Body of pancreas (tissue), 4 donors: ENCODE measurements around the gene TGM1. TPM values are rescaled to one million over a fixed set of nuclear protein-coding genes. Genes with fewer than 3 reads are reported as not detected.

ENCODE experiments used
- ATAC-seq: fragments of 150-250 bp; one replicate; pipeline ENCODE4 v1.9.1; 2016
- DNase-seq, 4 donors: peaks; one replicate each; pipeline ENCODE4 v3.0.0-alpha.2; 2019
- H3K27ac ChIP-seq, 4 donors: fragments of 200-600 bp; sonication (generic); 1 replicate in 3 of 4; 2 replicates in 1 of 4; pipeline versions ENCODE4 v1.5.1 to v1.6.1; 2016 to 2019; ENCODE audit warnings: mild to moderate bottlenecking in 1 of 4, mixed read lengths in 1 of 4, moderate library complexity in 1 of 4
- H3K27me3 ChIP-seq, 2 donors: fragments of 200-600 bp; sonication (generic); one replicate each; pipeline ENCODE4 v1.6.0; 2016; ENCODE audit warnings: mild to moderate bottlenecking in 1 of 2
- H3K36me3 ChIP-seq, 2 donors: fragments of 200-600 bp; sonication (generic); replicated peaks in 1 of 2; 2 replicates each; pipeline ENCODE4 v1.5.1; 2016; ENCODE audit warnings: low read depth in 2 of 2; ENCODE audit not compliant: insufficient read depth in 1 of 2
- H3K4me1 ChIP-seq: fragments of 200-600 bp; sonication (generic); one replicate; pipeline ENCODE4 v1.6.0; 2016
- H3K4me3 ChIP-seq, 2 donors: fragments of 200-600 bp; sonication (generic); 1 replicate in 1 of 2; 2 replicates in 1 of 2; pipeline ENCODE4 v1.5.1; 2016 to 2019
- H3K9me3 ChIP-seq, 3 donors: fragments of 200-600 bp; sonication (generic); 1 replicate in 2 of 3; 2 replicates in 1 of 3; pipeline ENCODE4 v1.5.1; 2016
- CTCF ChIP-seq, 7 experiments: fragments of 450-650 bp in 4 of 7; fragments of 200-600 bp in 3 of 7; sonication (generic) in 3 of 7; IDR thresholded peaks; one replicate each; pipeline ENCODE4 v1.5.1; 2016 to 2019; ENCODE audit warnings: antibody characterized with exemption in 7 of 7
- POLR2A ChIP-seq, 3 donors: fragments of 450-650 bp; IDR thresholded peaks; one replicate each; pipeline ENCODE4 v1.6.1; 2016; ENCODE audit warnings: antibody characterized with exemption in 3 of 3, mild to moderate bottlenecking in 2 of 3
- WGBS, 2 donors: methylation state at CpG; one replicate each; pipeline ENCODE4 v1.1.5; 2017; 5-methylcytosine and 5-hydroxymethylcytosine counted together
- intact Hi-C: fragments of 100-400 bp; cut with DNase I; formaldehyde crosslinking; loops from one replicate; pipeline ENCODE4 v1.15.1; 2023
- total RNA-seq, 2 donors: library from RNA; depleted of rRNA; stranded (reverse); fragments of >200 nt; gene quantifications; one replicate each; pipeline ENCODE4 v1.1.0, GENCODE V29; 2016

TGM1 gene
- total RNA-seq, 2 donors from 2014 or later = 2.9 to 13.8 TPM

GRCh38 chr14:24292118-24292807, 29.3 kb upstream of the TGM1 start:
- WGBS, 2 donors = 88 to 90% methylated on average over 11 of the region's 11 CpGs
- intact Hi-C loops = no loop called here

GRCh38 chr14:24291446-24292117, 28.6 kb upstream of the TGM1 start:
- 80 to 97% methylated on average over 3 of the region's 3 CpGs for WGBS, 2 donors
- intact Hi-C loops = no loop called here
- Histone ChIP-seq H3K27ac (no peak overlapping the region), H3K4me3 (no peak overlapping the region), H3K4me1 (no peaks in the 10 kb centered on the region), H3K27me3 (no peaks in the 10 kb centered on the region), H3K36me3 (peaks cover 0 to 6% of the 10 kb centered on the region in 2 donors), H3K9me3 (no peaks in the 10 kb centered on the region)
- TF ChIP-seq POLR2A (IDR thresholded peaks at IDR 0.05) (no peak), CTCF (IDR thresholded peaks at IDR 0.05) (no peak)
- ATAC-seq = no peak
- no peak for DNase-seq

More at GRCh38 chr14:24292118-24292807, 29.3 kb upstream of the TGM1 start:
- ATAC-seq (no peak), DNase-seq (no peak)
- Histone ChIP-seq H3K9me3 (no peaks in the 10 kb centered on the region), H3K4me1 (peaks cover 7% of the 10 kb centered on the region), H3K27me3 (no peaks in the 10 kb centered on the region), H3K36me3 (peaks cover 0 to 6% of the 10 kb centered on the region in 2 donors), H3K4me3 (no peak overlapping the region), H3K27ac (no peak overlapping the region)
- no peak for TF ChIP-seq CTCF (IDR thresholded peaks at IDR 0.05)
- TF ChIP-seq POLR2A (IDR thresholded peaks at IDR 0.05) = no peak

GRCh38 chr14:24290746-24291145, 27.8 kb upstream of the TGM1 start:
- ATAC-seq (no peak), DNase-seq (no peak)
- intact Hi-C loops = no loop called here
- Histone ChIP-seq H3K27me3 (no peaks in the 10 kb centered on the region), H3K27ac (no peak overlapping the region), H3K4me1 (no peaks in the 10 kb centered on the region), H3K9me3 (no peaks in the 10 kb centered on the region), H3K4me3 (no peak overlapping the region), H3K36me3 (peaks cover 0 to 6% of the 10 kb centered on the region in 2 donors)
- WGBS, 2 donors = 78 to 84% methylated on average over 8 to 9 of the region's 9 CpGs
- TF ChIP-seq POLR2A (IDR thresholded peaks at IDR 0.05) (no peak), CTCF (IDR thresholded peaks at IDR 0.05) (no peak)

- 69 to 79% methylated on average over 6 of the region's 6 CpGs for WGBS, 2 donors
- no peaks in the 10 kb centered on the region for H3K27me3 ChIP-seq
- H3K4me3 ChIP-seq = no peak overlapping the region
- TF ChIP-seq CTCF (IDR thresholded peaks at IDR 0.05) = no peak
- TF ChIP-seq POLR2A (IDR thresholded peaks at IDR 0.05) = no peak
- intact Hi-C loops = loop anchor here (5.0 kb wide), 1 partner anchor 37 kb away; no protein-coding TSS in a partner anchor
- DNase-seq (no peak), ATAC-seq (no peak)
- no peaks in the 10 kb centered on the region for H3K9me3 ChIP-seq
- no peaks in the 10 kb centered on the region for H3K4me1 ChIP-seq
- no peak overlapping the region for H3K27ac ChIP-seq
- peaks cover 0 to 6% of the 10 kb centered on the region in 2 donors for H3K36me3 ChIP-seq
Measured at GRCh38 chr14:24289649-24290280, 26.8 kb upstream of the TGM1 start.
